GM19452 (cell line): ENCODE data around the gene TXN.
"Not testable (repeated sequence)": the region's sequence is repeated elsewhere in the genome, so short reads cannot be mapped to it uniquely, and the experiment has no call there.

Source experiments
- ATAC-seq: cut with Tn5 transposase; IDR thresholded peaks from one replicate; pipeline ENCODE4 v1.9.1; 2021; ENCODE audit not compliant: unreplicated experiment

The TXN gene

DNA sequence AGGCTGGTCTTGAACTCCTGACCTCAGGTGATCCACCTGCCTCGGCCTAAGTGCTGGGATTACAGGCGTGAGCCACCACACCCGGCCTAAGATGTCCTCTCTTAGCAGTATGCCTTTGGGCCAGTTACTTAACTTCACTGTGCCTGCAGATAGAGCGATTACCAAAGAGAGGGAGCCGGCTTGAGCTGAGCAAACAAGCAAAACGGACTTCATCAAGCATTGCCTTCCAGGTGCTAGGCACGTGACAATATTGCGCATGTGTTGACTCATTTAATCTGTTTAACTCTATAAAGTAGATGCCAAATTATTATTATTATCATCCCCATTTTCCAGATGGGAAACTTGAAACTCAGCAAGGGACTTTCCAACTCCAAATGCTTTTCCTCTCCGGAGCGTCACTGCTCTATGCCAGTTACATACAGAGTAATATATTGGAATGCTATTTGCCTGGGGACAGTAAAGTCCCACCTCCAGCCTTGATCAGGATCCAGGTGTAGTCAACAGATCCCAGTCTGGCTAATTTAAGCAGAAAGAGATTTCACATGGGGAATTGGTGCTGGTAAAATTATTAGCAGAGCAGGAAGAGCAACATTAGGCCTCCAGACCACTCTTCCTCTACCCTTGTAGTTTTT is 42.8 kb downstream of the TXN start:
- no peak for ATAC-seq

DNA sequence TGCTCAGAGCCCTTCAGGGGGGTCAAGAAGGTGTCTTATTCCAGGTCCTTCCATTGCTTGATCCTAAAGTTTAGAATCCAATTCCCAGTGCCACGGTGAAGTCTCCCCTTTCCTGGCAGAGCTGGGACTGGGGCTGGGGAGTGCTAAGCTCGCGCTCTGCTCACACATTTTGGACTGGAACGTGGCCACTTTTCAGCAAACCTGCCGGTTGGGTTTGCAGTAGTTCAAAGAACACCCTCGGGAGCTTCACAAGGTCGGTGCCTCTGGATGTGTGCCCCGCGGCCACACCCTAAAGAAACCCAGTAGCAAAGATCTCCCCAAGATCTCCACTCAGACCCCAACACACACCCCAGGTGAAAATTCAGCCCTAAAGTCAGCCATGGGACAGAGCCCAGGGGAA is 48.3 kb downstream of the TXN start, which contains the start of gene C9orf152:
Gene C9orf152 (minus strand): TSS at position 129 of the 400 bp plus-strand sequence. CDS start 580 bp downstream, outside the sequence.
- no peak for ATAC-seq

DNA sequence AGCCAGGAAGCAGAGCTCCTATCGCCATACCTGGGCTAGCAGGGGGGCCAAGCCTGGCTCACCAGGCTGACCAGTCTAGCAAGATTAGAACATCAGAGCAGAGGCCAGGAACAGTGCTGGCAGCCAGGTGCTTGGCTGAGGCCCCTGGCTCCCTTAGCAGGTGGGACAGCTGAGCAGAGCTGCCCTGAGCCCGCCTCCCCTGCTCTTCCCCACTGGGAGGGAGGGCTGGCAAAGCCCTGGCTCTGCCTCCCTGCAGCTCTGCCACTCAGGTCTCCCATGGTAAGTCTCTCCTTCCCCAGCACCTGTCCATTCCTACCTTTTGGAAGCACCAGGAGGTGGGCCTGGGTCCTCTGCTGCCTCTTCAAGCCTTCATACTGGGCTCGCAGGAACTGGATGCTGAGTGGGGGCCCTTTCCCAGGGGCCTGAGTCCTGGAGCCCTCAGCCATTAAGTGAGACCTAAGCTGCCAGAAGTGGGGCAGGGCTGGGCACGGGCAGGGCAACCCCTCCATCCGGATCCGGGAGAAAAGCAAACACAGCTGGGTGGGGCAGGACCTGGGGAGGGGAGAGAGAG is 49.2 kb downstream of the TXN start:
- ATAC-seq = no peak

DNA sequence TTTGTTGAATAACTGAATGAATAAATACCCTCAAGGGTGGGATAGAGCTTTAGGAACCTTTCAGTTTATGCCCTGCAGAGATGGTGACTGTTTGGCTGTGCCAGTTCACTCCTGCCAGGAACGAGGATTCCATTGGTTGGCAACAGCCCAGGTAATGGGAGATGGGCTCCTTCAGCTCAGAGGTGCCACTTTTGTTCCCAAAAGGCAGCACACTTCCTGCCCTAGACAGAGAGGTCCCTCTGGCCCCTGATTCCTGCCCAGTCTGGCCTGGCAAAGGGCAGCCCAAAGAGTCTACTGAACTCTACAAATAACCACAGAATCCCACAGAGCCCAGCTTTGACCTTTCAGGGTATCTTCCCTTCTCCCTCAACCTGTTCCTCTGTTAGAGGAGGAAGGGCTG is 49.9 kb downstream of the TXN start:
- ATAC-seq = no peak

DNA sequence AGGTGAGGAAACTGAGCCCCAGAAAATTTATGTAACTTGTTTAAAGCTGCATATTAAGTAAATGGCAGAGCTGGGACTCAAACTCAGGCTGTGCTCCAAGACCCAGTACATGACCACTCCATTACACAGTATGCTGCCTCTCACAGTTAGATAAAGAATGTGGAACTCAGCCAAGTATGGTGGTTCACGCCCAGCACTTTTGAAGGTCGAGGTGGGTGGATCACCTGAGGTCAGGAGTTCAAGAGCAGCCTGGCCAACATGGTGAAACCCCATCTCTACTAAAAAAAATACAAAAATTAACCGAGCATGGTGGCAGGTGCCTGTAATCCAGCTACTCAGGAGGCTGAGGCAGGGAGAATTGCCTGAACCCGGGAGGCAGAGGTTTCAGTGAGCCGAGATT is 50.7 kb downstream of the TXN start:
- not testable (repeated sequence) for ATAC-seq

DNA sequence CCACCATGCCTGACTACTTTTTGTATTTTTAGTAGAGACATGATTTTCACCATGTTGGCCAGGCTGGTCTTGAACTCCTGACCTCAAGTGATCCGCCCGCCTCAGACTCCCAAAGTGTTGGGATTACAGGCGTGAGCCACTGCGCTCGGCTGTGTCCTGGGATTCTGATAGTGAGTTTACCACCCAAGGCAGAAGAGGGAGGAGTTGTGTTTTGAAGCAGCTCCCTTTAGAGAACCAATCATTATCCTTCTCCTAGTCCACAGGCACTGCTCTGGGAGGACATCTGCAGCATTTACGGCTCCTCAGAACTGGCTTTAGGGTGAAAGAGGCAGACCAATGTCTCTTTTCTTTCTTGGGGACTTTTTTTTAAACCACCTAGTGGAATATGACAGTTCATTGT is 54.1 kb downstream of the TXN start:
- no peak for ATAC-seq

DNA sequence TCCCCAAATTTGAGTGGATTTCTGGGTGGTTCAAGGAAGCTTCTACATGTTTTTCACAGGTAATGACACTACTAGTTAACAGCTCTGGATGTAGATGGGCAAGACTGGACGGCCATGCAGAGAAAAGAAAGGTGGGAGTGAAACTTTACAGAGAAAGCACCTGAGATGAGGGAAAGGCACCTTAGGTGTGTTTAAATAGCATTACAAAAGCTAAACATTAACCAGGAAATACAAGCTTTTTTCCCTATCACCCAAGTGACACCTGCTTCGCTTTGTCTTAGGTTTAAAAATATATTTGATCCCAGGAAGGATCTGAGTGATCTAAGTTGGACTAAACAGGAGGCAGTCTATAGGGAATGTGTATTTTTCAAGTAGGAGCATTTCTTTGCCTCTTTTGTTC is 56.7 kb downstream of the TXN start:
- ATAC-seq = no peak

DNA sequence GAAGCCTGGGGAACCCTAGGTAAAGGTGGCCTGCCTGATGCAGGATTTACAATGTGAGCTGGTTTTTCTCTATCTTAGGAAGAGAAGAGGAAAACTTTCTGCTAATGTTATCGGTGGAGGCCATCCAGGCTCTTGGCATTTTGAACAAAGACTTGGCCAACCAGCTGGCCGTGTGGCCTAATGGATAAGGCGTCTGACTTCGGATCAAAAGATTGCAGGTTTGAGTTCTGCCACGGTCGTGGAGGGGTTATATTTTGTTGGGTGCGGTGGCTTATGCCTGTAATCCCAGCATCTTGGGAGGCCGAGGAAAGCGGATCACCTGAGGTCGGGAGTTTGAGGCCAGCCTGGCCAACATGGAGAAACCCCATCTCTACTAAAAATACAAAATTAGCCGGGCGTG is 58.0 kb downstream of the TXN start:
- ATAC-seq = no peak

DNA sequence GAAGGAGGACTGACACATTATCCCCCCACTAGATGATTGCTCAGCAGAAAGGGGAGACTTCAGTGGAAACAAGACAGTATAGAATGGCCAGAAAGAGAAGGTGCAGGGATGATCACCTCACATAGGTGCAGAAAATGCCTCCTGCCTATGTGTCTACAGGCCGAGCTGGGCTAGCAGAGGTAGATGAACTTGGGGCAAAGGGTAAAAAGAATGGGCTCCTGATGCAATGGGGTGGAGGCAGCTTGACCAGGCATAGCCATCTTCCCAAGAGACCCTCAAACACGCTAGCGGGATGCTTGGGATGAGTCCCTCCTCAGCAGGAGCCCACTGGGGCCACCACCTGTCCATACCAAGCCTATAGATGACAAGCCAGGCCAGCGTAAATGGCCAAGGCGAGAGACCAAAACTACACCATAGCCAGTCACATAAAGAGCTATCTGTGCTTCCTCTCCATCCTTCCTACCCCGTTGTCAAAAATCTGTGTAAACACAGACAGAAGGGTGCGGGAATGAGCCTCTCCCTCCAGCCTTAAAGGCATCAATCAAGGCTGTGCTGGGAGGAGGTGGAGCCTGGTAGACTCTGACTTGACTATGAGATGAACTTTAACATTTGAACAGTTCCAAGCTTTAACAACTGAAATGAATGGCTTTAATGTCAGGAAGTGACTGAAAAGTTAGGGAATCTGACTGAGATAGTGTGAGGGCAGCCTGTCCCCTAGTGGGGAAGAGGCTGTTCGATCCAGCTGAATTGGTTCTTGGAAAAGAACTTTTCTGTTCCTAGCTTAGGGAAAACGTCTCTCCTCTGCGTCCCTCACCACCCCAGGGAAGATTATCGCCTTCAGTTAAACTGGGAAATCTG is 58.7 kb downstream of the TXN start:
- no peak for ATAC-seq

DNA sequence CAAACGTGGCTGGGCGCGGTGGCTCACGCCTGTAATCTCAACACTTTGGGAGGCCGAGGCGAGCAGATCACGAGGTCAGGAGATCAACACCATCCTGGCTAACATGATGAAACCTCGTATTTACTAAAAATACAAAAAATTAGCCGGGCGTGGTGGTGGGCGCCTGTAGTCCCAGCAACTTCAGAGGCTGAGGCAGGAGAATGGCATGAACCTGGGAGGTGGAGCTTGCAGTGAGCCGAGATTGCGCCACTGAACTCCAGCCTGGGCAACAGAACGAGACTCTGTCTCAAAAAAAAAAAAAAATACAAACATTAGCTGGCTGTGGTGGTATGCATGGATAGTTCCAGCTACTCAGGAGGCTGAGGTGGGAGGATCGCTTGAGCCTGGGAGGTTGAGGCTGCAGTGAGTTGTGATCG is 60.2 kb downstream of the TXN start:
- ATAC-seq = not testable (repeated sequence)
